Measurements from ENCODE around the gene PEX10.

DNA sequence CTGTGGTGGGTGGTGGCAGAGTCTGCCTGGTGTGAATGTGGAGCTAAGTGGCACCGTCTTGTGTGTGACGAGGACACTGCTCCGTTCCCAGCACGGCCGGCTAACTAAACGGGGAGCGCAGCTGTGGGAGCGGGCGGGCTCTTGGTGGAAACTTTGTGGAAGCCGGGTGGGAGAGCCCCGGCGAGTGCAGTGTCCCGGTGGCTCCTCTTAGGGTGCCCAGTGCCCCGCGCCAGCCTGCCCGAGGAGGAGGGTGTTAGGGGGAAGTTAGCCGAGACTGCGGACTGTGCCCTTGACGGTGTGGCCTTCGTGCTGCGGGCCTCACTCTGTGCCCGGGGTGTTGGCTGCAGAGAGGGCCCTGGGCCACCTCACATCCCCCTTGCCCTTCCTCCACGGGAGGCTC lies 9.9 kb downstream of the PEX10 start:
- TF ChIP-seq, protein P1, sequence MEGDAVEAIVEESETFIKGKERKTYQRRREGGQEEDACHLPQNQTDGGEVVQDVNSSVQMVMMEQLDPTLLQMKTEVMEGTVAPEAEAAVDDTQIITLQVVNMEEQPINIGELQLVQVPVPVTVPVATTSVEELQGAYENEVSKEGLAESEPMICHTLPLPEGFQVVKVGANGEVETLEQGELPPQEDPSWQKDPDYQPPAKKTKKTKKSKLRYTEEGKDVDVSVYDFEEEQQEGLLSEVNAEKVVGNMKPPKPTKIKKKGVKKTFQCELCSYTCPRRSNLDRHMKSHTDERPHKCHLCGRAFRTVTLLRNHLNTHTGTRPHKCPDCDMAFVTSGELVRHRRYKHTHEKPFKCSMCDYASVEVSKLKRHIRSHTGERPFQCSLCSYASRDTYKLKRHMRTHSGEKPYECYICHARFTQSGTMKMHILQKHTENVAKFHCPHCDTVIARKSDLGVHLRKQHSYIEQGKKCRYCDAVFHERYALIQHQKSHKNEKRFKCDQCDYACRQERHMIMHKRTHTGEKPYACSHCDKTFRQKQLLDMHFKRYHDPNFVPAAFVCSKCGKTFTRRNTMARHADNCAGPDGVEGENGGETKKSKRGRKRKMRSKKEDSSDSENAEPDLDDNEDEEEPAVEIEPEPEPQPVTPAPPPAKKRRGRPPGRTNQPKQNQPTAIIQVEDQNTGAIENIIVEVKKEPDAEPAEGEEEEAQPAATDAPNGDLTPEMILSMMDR (IDR thresholded peaks at IDR 0.05; ENCODE audit: low read depth, low read length, missing input control) = no peak
- no peak for TF ChIP-seq GABPA (IDR thresholded peaks at IDR 0.05 in 1 of 2, conservative IDR thresholded peaks at IDR 0.05 in 1 of 2)
- TF ChIP-seq EGR1 (IDR thresholded peaks at IDR 0.05; ENCODE audit: low read depth in 2 of 2) = no peak
- no peak for TF ChIP-seq RAD21 (IDR thresholded peaks at IDR 0.05)
- TF ChIP-seq MAX (IDR thresholded peaks at IDR 0.05) = no peak
- TF ChIP-seq TAF1 (conservative IDR thresholded peaks at IDR 0.05) = no peak
- TF ChIP-seq, protein P2, sequence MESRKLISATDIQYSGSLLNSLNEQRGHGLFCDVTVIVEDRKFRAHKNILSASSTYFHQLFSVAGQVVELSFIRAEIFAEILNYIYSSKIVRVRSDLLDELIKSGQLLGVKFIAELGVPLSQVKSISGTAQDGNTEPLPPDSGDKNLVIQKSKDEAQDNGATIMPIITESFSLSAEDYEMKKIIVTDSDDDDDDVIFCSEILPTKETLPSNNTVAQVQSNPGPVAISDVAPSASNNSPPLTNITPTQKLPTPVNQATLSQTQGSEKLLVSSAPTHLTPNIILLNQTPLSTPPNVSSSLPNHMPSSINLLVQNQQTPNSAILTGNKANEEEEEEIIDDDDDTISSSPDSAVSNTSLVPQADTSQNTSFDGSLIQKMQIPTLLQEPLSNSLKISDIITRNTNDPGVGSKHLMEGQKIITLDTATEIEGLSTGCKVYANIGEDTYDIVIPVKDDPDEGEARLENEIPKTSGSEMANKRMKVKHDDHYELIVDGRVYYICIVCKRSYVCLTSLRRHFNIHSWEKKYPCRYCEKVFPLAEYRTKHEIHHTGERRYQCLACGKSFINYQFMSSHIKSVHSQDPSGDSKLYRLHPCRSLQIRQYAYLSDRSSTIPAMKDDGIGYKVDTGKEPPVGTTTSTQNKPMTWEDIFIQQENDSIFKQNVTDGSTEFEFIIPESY (IDR thresholded peaks at IDR 0.05) = no peak
- TF ChIP-seq HNF4A (conservative IDR thresholded peaks at IDR 0.05) = no peak
- TF ChIP-seq YY1 (IDR thresholded peaks at IDR 0.05) = no peak
- no peak for TF ChIP-seq REST (IDR thresholded peaks at IDR 0.05)
